ENCODE measurements around the gene MON2. TPM values are rescaled to one million over a fixed set of nuclear protein-coding genes. Genes with fewer than 3 reads are reported as not detected.

Gene MON2
- total and polyA plus RNA-seq, 2 of the 13 experiments (the other 11 are each of a cell fraction or from before 2014, with no cell fraction given), result 10.5 to 24.8 TPM

- TF ChIP-seq, protein P1, sequence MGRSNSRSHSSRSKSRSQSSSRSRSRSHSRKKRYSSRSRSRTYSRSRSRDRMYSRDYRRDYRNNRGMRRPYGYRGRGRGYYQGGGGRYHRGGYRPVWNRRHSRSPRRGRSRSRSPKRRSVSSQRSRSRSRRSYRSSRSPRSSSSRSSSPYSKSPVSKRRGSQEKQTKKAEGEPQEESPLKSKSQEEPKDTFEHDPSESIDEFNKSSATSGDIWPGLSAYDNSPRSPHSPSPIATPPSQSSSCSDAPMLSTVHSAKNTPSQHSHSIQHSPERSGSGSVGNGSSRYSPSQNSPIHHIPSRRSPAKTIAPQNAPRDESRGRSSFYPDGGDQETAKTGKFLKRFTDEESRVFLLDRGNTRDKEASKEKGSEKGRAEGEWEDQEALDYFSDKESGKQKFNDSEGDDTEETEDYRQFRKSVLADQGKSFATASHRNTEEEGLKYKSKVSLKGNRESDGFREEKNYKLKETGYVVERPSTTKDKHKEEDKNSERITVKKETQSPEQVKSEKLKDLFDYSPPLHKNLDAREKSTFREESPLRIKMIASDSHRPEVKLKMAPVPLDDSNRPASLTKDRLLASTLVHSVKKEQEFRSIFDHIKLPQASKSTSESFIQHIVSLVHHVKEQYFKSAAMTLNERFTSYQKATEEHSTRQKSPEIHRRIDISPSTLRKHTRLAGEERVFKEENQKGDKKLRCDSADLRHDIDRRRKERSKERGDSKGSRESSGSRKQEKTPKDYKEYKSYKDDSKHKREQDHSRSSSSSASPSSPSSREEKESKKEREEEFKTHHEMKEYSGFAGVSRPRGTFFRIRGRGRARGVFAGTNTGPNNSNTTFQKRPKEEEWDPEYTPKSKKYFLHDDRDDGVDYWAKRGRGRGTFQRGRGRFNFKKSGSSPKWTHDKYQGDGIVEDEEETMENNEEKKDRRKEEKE (IDR thresholded peaks at IDR 0.05), result no peak
- TF ChIP-seq MAFG (CRISPR knock-in tag; IDR thresholded peaks at IDR 0.05) (no peak), ZNF30 (CRISPR knock-in tag; IDR thresholded peaks at IDR 0.05) (no peak), ZNF660 (CRISPR knock-in tag; IDR thresholded peaks at IDR 0.05; ENCODE audit: borderline replicate concordance, low read depth) (no peak), ZNF17 (CRISPR knock-in tag; IDR thresholded peaks at IDR 0.05) (no peak), THRA (CRISPR knock-in tag; IDR thresholded peaks at IDR 0.05; ENCODE audit: borderline replicate concordance) (no peak), FOXP1 (IDR thresholded peaks at IDR 0.05) (no peak), FOXP1 (CRISPR knock-in tag; IDR thresholded peaks at IDR 0.05) (no peak), ETV5 (CRISPR knock-in tag; IDR thresholded peaks at IDR 0.05; ENCODE audit: borderline replicate concordance) (no peak), ZNF720 (CRISPR knock-in tag; IDR thresholded peaks at IDR 0.05) (no peak), POLR2AphosphoS2 (IDR thresholded peaks at IDR 0.05; ENCODE audit: low read depth, low read length) (no peak), TEAD2 (CRISPR knock-in tag; IDR thresholded peaks at IDR 0.05) (no peak), ZNF737 (CRISPR knock-in tag; IDR thresholded peaks at IDR 0.05; ENCODE audit: borderline replicate concordance) (no peak), PITX1 (CRISPR knock-in tag; IDR thresholded peaks at IDR 0.05) (0 out of 2 replicates have a peak, but pooled peaks have one; percentile 8), SRSF4 (IDR thresholded peaks at IDR 0.05; ENCODE audit: low read depth, low read length, poor library complexity, severe bottlenecking) (no peak), ZNF446 (CRISPR knock-in tag; IDR thresholded peaks at IDR 0.05) (peak; percentile 29; the same call in 1 of the 2 replicates), HOXD1 (CRISPR knock-in tag; IDR thresholded peaks at IDR 0.05) (no peak), ARID3A (IDR thresholded peaks at IDR 0.05; ENCODE audit: low read depth, low read length) (no peak), NCOR1 (IDR thresholded peaks at IDR 0.05; ENCODE audit: borderline replicate concordance, low read length) (no peak)
- TF ChIP-seq, protein P2, sequence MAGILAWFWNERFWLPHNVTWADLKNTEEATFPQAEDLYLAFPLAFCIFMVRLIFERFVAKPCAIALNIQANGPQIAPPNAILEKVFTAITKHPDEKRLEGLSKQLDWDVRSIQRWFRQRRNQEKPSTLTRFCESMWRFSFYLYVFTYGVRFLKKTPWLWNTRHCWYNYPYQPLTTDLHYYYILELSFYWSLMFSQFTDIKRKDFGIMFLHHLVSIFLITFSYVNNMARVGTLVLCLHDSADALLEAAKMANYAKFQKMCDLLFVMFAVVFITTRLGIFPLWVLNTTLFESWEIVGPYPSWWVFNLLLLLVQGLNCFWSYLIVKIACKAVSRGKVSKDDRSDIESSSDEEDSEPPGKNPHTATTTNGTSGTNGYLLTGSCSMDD (CRISPR knock-in tag; IDR thresholded peaks at IDR 0.05), result no peak
- TF ChIP-seq, protein P3, sequence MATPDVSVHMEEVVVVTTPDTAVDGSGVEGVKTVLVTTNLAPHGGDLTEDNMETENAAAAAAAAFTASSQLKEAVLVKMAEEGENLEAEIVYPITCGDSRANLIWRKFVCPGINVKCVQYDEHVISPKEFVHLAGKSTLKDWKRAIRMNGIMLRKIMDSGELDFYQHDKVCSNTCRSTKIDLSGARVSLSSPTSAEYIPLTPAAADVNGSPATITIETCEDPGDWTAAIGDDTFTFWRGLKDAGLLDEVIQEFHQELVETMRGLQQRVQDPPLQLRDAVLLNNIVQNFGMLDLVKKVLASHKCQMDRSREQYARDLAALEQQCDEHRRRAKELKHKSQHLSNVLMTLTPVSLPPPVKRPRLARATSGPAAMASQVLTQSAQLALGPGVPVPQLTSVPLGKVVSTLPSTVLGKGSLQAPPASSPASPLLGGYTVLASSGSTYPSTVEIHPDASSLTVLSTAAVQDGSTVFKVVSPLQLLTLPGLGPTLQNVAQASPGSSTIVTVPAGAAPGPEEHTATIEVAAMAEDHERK (CRISPR knock-in tag; IDR thresholded peaks at IDR 0.05; ENCODE audit: low read depth), result no peak
Measured at GRCh38 chr12:62631471-62632410, 165.1 kb downstream of the MON2 start (continued).
